HL-60/S4 treated with retinoic acid at 250 ng/mL for 4 days and 3 days (cell line): Measurements from ENCODE around the gene PKHD1.

ENCODE experiments used
- in situ Hi-C: fragments of 300-500 bp; cut with MboI; formaldehyde crosslinking; loops from 2 replicates; pipeline ENCODE4 v1.7.0; 2022; ENCODE audit warnings: low sequenced_read_pairs

PKHD1 gene

GRCh38 chr6:51651132-51651817 is 436.1 kb downstream of the PKHD1 start:
- in situ Hi-C loops: no loop called here

GRCh38 chr6:51648774-51649173 is 438.6 kb downstream of the PKHD1 start:
- in situ Hi-C loops: no loop called here

- in situ Hi-C loops: no loop called here
Observed at GRCh38 chr6:51648236-51648635, 439.2 kb downstream of the PKHD1 start.

- in situ Hi-C loops: no loop called here
Observed at GRCh38 chr6:51644426-51644825, 443.0 kb downstream of the PKHD1 start.

GRCh38 chr6:51640021-51640420 is 447.4 kb downstream of the PKHD1 start:
- in situ Hi-C loops: no loop called here

GRCh38 chr6:51633424-51633823 is 454.0 kb downstream of the PKHD1 start:
- in situ Hi-C loops: no loop called here

- in situ Hi-C loops: no loop called here
Observed at GRCh38 chr6:51630011-51630410, 457.4 kb downstream of the PKHD1 start.

- in situ Hi-C loops: no loop called here
Observed at GRCh38 chr6:51626391-51626790, 461.0 kb downstream of the PKHD1 start.

GRCh38 chr6:51625566-51625965 is 461.8 kb downstream of the PKHD1 start:
- in situ Hi-C loops: no loop called here

- in situ Hi-C loops: no loop called here
Observed at GRCh38 chr6:51620971-51621370, 466.4 kb downstream of the PKHD1 start.

- in situ Hi-C loops: no loop called here
Observed at GRCh38 chr6:51619042-51619799, 468.2 kb downstream of the PKHD1 start.

GRCh38 chr6:51618563-51618962 is 468.9 kb downstream of the PKHD1 start:
- in situ Hi-C loops: no loop called here

GRCh38 chr6:51617751-51618150 is 469.7 kb downstream of the PKHD1 start:
- in situ Hi-C loops: no loop called here

GRCh38 chr6:51616243-51616642 is 471.2 kb downstream of the PKHD1 start:
- in situ Hi-C loops: no loop called here

- in situ Hi-C loops: no loop called here
Observed at GRCh38 chr6:51614725-51615124, 472.7 kb downstream of the PKHD1 start.

- in situ Hi-C loops: no loop called here
Observed at GRCh38 chr6:51613558-51613957, 473.9 kb downstream of the PKHD1 start.

GRCh38 chr6:51608932-51609331 is 478.5 kb downstream of the PKHD1 start:
- in situ Hi-C loops: no loop called here

- in situ Hi-C loops: no loop called here
Observed at GRCh38 chr6:51608383-51608782, 479.0 kb downstream of the PKHD1 start.

- in situ Hi-C loops: no loop called here
Observed at GRCh38 chr6:51600514-51600913, 486.9 kb downstream of the PKHD1 start.

GRCh38 chr6:51598171-51598570 is 489.2 kb downstream of the PKHD1 start:
- in situ Hi-C loops: no loop called here

GRCh38 chr6:51594981-51595380 is 492.4 kb downstream of the PKHD1 start:
- in situ Hi-C loops: no loop called here

- in situ Hi-C loops: no loop called here
Observed at GRCh38 chr6:51585264-51585663, 502.1 kb downstream of the PKHD1 start.
